GM12864 (cell line): ENCODE data around the gene SIAH3.
"Not testable (repeated sequence)": the region's sequence is repeated elsewhere in the genome, so short reads cannot be mapped to it uniquely, and the experiment has no call there.

Experiments
- DNase-seq: peaks from one replicate; pipeline ENCODE4 v3.0.0-alpha.2; 2011; ENCODE audit warnings: low read depth
- H3K4me3 ChIP-seq: 2 replicates; pipeline ENCODE4 v1.5.1; 2011; ENCODE audit warnings: mild to moderate bottlenecking, low read depth, low read length, control low read depth
- CTCF ChIP-seq: IDR thresholded peaks from 2 replicates; pipeline ENCODE4 v1.5.1; 2011; ENCODE audit warnings: low read depth, mild to moderate bottlenecking, moderate library complexity, low read length, control low read depth, inconsistent platforms; ENCODE audit errors: missing control alignments

Gene SIAH3

GRCh38 chr13:45878966-45879365, 27.4 kb upstream of the SIAH3 start:
- H3K4me3 ChIP-seq = no peak overlapping the region
- no peak for TF ChIP-seq CTCF
- no peak for DNase-seq

- no peak overlapping the region for H3K4me3 ChIP-seq
- no peak for TF ChIP-seq CTCF
- no peak for DNase-seq
These were observed 25.2 kb upstream of the SIAH3 start for GRCh38 chr13:45876781-45877180.

GRCh38 chr13:45875951-45876350, 24.4 kb upstream of the SIAH3 start:
- no peak for TF ChIP-seq CTCF
- no peak overlapping the region for H3K4me3 ChIP-seq
- peak; percentile 12 for DNase-seq

- no peak for TF ChIP-seq CTCF
- no peak for DNase-seq
- H3K4me3 ChIP-seq = no peak overlapping the region
These were observed 22.2 kb upstream of the SIAH3 start for GRCh38 chr13:45873491-45874325.

- TF ChIP-seq CTCF = no peak
- DNase-seq = no peak
- H3K4me3 ChIP-seq = no peak overlapping the region
These were observed 21.0 kb upstream of the SIAH3 start for GRCh38 chr13:45872566-45872965.

GRCh38 chr13:45871201-45871600, 19.6 kb upstream of the SIAH3 start:
- H3K4me3 ChIP-seq, DNase-seq: not testable (repeated sequence)

GRCh38 chr13:45870232-45870631, 18.7 kb upstream of the SIAH3 start:
- no peak for DNase-seq
- no peak overlapping the region for H3K4me3 ChIP-seq
- TF ChIP-seq CTCF = no peak
